ENCODE results near the gene GNPTG. TPM values are rescaled to one million over a fixed set of nuclear protein-coding genes. Genes with fewer than 3 reads are reported as not detected.

GNPTG gene
- total RNA-seq, 2 donors from 2014 or later: 31.8 to 46.7 TPM

DNA sequence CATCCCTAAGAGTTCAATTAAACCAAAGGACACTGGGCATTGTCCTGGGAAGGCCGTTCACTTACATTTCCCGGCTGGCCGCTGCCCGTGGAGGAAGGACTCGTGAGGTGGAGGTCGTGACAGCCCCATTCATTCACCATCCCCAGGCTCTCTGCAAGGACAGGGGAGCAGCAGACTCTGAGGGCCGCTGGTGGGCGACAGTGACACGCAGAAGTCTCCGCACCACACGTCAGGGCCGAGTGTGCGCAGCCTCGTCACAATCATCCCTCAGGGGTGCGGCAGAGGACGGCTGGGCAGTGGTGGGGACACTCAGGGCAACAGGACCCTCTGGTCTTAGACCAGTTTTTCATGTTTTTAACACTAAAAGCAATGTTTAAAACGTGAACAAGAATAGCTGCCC is 41.1 kb downstream of the GNPTG start:
- Histone ChIP-seq H3K9me3 (no peaks in the 10 kb centered on the region), H3K4me3 (no peak overlapping the region), H3K27ac (no peak overlapping the region), H3K27me3 (no peaks in the 10 kb centered on the region), H3K4me1 (no peaks in the 10 kb centered on the region), H3K36me3 (peaks cover 48% of the 10 kb centered on the region)
- TF ChIP-seq, protein P1, sequence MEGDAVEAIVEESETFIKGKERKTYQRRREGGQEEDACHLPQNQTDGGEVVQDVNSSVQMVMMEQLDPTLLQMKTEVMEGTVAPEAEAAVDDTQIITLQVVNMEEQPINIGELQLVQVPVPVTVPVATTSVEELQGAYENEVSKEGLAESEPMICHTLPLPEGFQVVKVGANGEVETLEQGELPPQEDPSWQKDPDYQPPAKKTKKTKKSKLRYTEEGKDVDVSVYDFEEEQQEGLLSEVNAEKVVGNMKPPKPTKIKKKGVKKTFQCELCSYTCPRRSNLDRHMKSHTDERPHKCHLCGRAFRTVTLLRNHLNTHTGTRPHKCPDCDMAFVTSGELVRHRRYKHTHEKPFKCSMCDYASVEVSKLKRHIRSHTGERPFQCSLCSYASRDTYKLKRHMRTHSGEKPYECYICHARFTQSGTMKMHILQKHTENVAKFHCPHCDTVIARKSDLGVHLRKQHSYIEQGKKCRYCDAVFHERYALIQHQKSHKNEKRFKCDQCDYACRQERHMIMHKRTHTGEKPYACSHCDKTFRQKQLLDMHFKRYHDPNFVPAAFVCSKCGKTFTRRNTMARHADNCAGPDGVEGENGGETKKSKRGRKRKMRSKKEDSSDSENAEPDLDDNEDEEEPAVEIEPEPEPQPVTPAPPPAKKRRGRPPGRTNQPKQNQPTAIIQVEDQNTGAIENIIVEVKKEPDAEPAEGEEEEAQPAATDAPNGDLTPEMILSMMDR (IDR thresholded peaks at IDR 0.05): no peak
- no peak for DNase-seq (ENCODE audit: low spot score)

DNA sequence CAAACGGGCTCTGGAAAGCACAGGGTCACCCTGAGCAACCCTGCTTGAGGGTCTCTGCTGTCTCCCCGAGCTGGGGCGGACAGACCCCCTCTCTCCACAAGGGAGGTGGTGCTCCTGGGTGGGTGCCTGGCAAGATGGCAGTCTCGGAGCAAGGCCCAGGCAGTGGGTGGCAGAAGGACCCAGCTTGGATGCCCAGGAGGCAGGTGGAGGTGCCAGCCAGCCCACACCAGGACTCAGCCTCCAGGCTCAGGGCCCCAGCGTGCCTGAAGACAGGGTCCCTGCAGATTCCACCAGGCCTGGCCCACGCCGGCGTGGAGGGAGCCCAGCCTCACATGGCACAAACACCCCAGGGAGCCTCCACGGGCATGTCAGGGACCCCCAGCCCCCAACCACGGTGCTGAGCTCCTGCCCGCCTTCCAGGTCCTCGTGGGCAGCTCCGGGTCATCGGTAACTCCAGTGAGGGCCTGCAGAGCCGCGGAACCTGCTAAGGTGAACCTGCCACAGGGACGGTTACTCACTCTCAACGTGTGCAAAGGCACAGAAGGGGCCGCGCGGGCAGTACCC is 42.0 kb downstream of the GNPTG start:
- no peaks in the 10 kb centered on the region for H3K27me3 ChIP-seq
- no peak overlapping the region for H3K27ac ChIP-seq
- no peaks in the 10 kb centered on the region for H3K9me3 ChIP-seq
- peaks cover 51% of the 10 kb centered on the region for H3K36me3 ChIP-seq
- H3K4me3 ChIP-seq: no peak overlapping the region
- DNase-seq (ENCODE audit: low spot score): no peak
- no peaks in the 10 kb centered on the region for H3K4me1 ChIP-seq
- TF ChIP-seq, protein P1 (IDR thresholded peaks at IDR 0.05): no peak

DNA sequence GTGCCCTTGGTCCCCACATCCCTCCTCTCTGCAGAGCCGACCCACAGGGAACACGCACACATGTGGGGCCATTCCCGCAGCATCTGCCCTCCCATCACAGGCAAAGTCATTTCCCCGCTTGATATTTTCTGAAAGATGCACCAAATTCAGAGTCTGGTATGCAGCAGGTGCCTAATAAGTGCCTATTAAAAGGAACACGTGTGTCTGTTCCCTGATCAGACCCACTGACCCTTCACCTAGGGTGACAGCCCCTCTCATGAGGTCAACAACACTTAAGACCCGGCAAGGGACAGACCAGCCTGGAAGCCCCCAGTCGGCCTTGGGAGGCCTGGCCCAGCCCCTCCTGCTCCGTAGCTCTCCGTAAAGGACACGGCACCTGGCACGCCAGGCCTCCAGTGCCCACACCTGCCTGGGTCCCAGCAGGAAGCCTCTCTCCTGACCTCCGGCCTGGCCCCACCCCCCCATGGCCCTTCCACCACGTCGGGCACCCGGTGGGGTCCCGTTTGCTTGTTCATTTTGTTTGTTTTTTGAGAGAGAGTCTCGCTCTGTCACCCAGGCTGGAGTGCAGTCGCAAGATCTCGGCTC is 42.7 kb downstream of the GNPTG start:
- Histone ChIP-seq H3K4me3 (no peak overlapping the region), H3K4me1 (no peaks in the 10 kb centered on the region), H3K9me3 (no peaks in the 10 kb centered on the region), H3K27ac (no peak overlapping the region), H3K27me3 (no peaks in the 10 kb centered on the region), H3K36me3 (peaks cover 51% of the 10 kb centered on the region)
- TF ChIP-seq, protein P1 (IDR thresholded peaks at IDR 0.05): no peak
- no peak for DNase-seq (ENCODE audit: low spot score)

DNA sequence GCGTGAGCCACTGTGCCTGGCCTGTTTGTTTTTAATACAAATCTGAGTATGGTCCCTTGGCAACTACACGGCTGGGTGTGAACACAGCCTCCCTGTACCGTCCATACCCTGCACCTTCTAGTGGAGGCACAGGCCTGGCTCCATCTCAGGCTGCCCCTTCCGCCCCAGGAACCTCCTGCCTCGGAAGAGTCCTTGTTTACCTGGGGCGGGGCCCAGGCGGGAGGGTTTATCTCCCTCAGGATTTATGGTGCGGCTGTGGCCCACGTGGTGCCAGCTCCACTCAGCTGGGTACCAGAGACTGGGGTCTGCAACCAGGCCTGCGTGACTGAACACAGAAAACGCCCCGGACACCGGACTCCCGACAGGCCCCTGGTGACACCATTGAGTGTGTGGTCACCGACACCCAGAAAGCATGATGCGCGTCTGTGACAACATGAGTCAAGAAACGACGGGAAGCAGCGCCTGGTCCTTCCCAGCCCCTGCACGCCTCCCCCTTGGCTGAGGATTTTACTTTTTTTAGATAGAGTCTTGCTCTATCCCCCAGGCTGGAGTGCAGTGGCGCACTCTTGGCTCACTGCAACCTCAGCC is 43.8 kb downstream of the GNPTG start:
- Histone ChIP-seq H3K27ac (no peak overlapping the region), H3K36me3 (peaks cover 49% of the 10 kb centered on the region), H3K4me1 (no peaks in the 10 kb centered on the region), H3K4me3 (no peak overlapping the region), H3K9me3 (no peaks in the 10 kb centered on the region), H3K27me3 (no peaks in the 10 kb centered on the region)
- DNase-seq (ENCODE audit: low spot score): no peak
- TF ChIP-seq, protein P1 (IDR thresholded peaks at IDR 0.05): no peak

DNA sequence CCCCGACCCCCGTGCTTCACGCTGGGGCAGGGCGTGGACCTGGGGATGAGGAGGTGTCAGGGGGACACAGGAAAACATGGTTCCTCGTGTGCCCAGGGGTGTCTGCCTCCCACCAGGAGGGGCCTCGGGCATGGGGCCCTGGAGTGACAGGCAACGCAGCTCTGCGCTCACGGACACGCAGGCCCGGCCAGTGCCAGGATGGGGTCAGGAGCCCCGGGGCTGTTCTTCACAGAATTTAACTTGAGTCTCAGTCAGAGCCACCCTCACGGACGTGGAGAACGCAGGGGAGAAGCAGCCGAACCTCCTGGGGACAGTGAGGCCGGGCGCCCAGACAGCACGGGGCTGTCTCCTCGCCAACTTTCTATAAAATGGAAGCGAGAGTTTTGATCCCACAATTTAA is 46.0 kb downstream of the GNPTG start:
- Histone ChIP-seq H3K27ac (no peak overlapping the region), H3K4me1 (no peaks in the 10 kb centered on the region), H3K27me3 (no peaks in the 10 kb centered on the region), H3K36me3 (peaks cover 57% of the 10 kb centered on the region), H3K9me3 (no peaks in the 10 kb centered on the region), H3K4me3 (no peak overlapping the region)
- no peak for DNase-seq (ENCODE audit: low spot score)
- TF ChIP-seq, protein P1 (IDR thresholded peaks at IDR 0.05): no peak

All from right atrium auricular region (tissue), 2 donors.